A549 (cell line): Measurements from ENCODE around the gene AMZ1. TPM values are rescaled to one million over a fixed set of nuclear protein-coding genes. Genes with fewer than 3 reads are reported as not detected.
"Not testable (repeated sequence)": the region's sequence is repeated elsewhere in the genome, so short reads cannot be mapped to it uniquely, and the experiment has no call there.

Experiments
- ATAC-seq, 2 experiments: fragments of 200-7000 bp in 1 of 2; fragments of >200 bp in 1 of 2; cut with Nextera tagmentation in 1 of 2; cut with Tn5 transposase in 1 of 2; 3 replicates each; pipeline versions ENCODE4 v1.8.0 to v1.9.1; 2018 to 2020; ENCODE audit warnings: mild to moderate bottlenecking in 1 of 2, moderate library complexity in 1 of 2
- CTCF ChIA-PET: fragments of 300-600 bp; sonication (Branson Sonifier 250); formaldehyde crosslinking; extraction: SDS; loops from one replicate; lab custom pipeline; 2021; ENCODE audit warnings: antibody characterized with exemption, inconsistent platforms; lab: Yijun Ruan, JAX
- POLR2A ChIA-PET: fragments of 350-600 bp; formaldehyde crosslinking; extraction: SDS; loops from one replicate; lab custom pipeline; 2021; ENCODE audit warnings: antibody characterized with exemption, inconsistent platforms; lab: Yijun Ruan, JAX
- DNase-seq, 2 experiments: peaks; one replicate each; pipeline versions ENCODE4 v3.0.0 to v3.0.0-alpha.2; 2011 to 2016; ENCODE audit warnings: low read depth in 1 of 2, low spot score in 1 of 2
- FAIRE-seq: peaks from 2 replicates; lab custom pipeline; 2011; peaks lifted over from hg19 to GRCh38; lab: Jason Lieb, UNC
- H3K27ac ChIP-seq, 2 experiments: fragments of >200 bp; sonication (Bioruptor Twin); formaldehyde crosslinking; 3 replicates each; pipeline ENCODE4 v1.5.1; 2016 to 2017
- H3K4me1 ChIP-seq: fragments of >200 bp; sonication (Bioruptor Twin); formaldehyde crosslinking; 3 replicates; pipeline ENCODE4 v1.6.1; 2016
- H3K4me2 ChIP-seq: fragments of >200 bp; sonication (Bioruptor Twin); formaldehyde crosslinking; 3 replicates; pipeline ENCODE4 v1.6.1; 2016
- H3K4me3 ChIP-seq: fragments of >200 bp; sonication (Bioruptor Twin); formaldehyde crosslinking; 3 replicates; pipeline ENCODE4 v1.5.1; 2016
- H3K9me3 ChIP-seq: fragments of >200 bp; sonication (Bioruptor Twin); formaldehyde crosslinking; 3 replicates; pipeline ENCODE4 v1.6.1; 2016
- ATOH8 ChIP-seq: fragments of 250-450 bp; sonication (Bioruptor Pico); IDR thresholded peaks from 2 replicates; pipeline ENCODE4 v1.5.0; 2020; ENCODE audit warnings: low read depth, mild to moderate bottlenecking, moderate library complexity
- CBX8 ChIP-seq: fragments of 200-600 bp; sonication (generic); IDR thresholded peaks from 2 replicates; pipeline ENCODE4 v1.6.1; 2016
- CEBPB ChIP-seq, 2 experiments: fragments of >200 bp in 1 of 2; sonication (Bioruptor Twin) in 1 of 2; formaldehyde crosslinking in 1 of 2; IDR thresholded peaks; 2 replicates each; pipeline ENCODE4 v1.6.1; 2012 to 2016
- CHD2 ChIP-seq: fragments of 150-350 bp; IDR thresholded peaks from 2 replicates; pipeline ENCODE4 v1.6.1; 2014; ENCODE audit warnings: low read length; ENCODE audit not compliant: partially characterized antibody
- EHF ChIP-seq: fragments of 250-450 bp; sonication (Bioruptor Pico); IDR thresholded peaks from 2 replicates; pipeline ENCODE4 v1.5.0; 2020; ENCODE audit warnings: mild to moderate bottlenecking
- EHMT2 ChIP-seq: fragments of 200-600 bp; sonication (generic); IDR thresholded peaks from 2 replicates; pipeline ENCODE4 v1.6.1; 2016; ENCODE audit warnings: antibody characterized with exemption, low read depth, mild to moderate bottlenecking, moderate library complexity
- FOXS1 ChIP-seq: fragments of 250-450 bp; sonication (Bioruptor Pico); IDR thresholded peaks from 2 replicates; pipeline ENCODE4 v1.5.0; 2020; ENCODE audit warnings: mild to moderate bottlenecking, moderate library complexity
- HES2 ChIP-seq: fragments of >200 bp; sonication (Bioruptor Twin); formaldehyde crosslinking; IDR thresholded peaks from 2 replicates; pipeline ENCODE4 v1.6.1; 2016
- JUN ChIP-seq, 2 experiments: fragments of >200 bp; sonication (Bioruptor Twin); formaldehyde crosslinking; IDR thresholded peaks; 2 replicates in 1 of 2; 3 replicates in 1 of 2; pipeline ENCODE4 v1.6.1; 2016 to 2017
- KDM1A ChIP-seq: fragments of 200-600 bp; sonication (generic); IDR thresholded peaks from 2 replicates; pipeline ENCODE4 v1.6.1; 2016; ENCODE audit warnings: low read depth, mild to moderate bottlenecking
- NFE2L2 ChIP-seq: fragments of 150-350 bp; conservative IDR thresholded peaks from 2 replicates; pipeline ENCODE4 v1.6.1; 2014; ENCODE audit warnings: low read length
- POLR2A ChIP-seq: IDR thresholded peaks from 2 replicates; pipeline ENCODE4 v1.6.1; 2012; ENCODE audit warnings: mild to moderate bottlenecking, low read length
- POLR2AphosphoS2 ChIP-seq: conservative IDR thresholded peaks from 2 replicates; pipeline ENCODE4 v1.6.1; 2012; ENCODE audit warnings: low read length, improper control_type of control experiment, inconsistent platforms
- SMC3 ChIP-seq: fragments of >200 bp; sonication (Bioruptor Twin); formaldehyde crosslinking; IDR thresholded peaks from 3 replicates; pipeline ENCODE4 v1.6.1; 2018; ENCODE audit warnings: inconsistent platforms
- TFCP2L1 ChIP-seq: fragments of 250-450 bp; sonication (Bioruptor Pico); IDR thresholded peaks from 2 replicates; pipeline ENCODE4 v1.5.0; 2021; ENCODE audit warnings: mild to moderate bottlenecking
- TP53 ChIP-seq: fragments of 250-450 bp; sonication (Bioruptor Pico); IDR thresholded peaks from 2 replicates; pipeline ENCODE4 v1.5.0; 2021; ENCODE audit warnings: mild to moderate bottlenecking, moderate library complexity
- USF2 ChIP-seq: fragments of 450-650 bp; IDR thresholded peaks from 2 replicates; pipeline ENCODE4 v1.6.1; 2014; ENCODE audit warnings: antibody characterized with exemption
- ZC3H11A ChIP-seq: fragments of 450-650 bp; IDR thresholded peaks from 2 replicates; pipeline ENCODE4 v1.6.1; 2014; ENCODE audit warnings: antibody characterized with exemption, mild to moderate bottlenecking
- whole genome bisulfite sequencing: methylation state at CpG from one replicate; pipeline ENCODE4 v1.1.6; 2017; ENCODE audit errors: missing lambda C conversion rate; 5-methylcytosine and 5-hydroxymethylcytosine counted together
- polyA plus RNA-seq, 4 experiments: library from polyadenylated mRNA; depleted of rRNA in 3 of 4; stranded (reverse); fragments of >200 nt; fragmentation: RNase III in 1 of 4; extraction: RNeasy Plus Mini Kit Qiagen cat#74134 plus additional on column Dnase treatment in 1 of 4; gene quantifications; 2 replicates in 3 of 4; 3 replicates in 1 of 4; pipeline ENCODE4 v1.2.3, GENCODE V29; 2011 to 2017

The AMZ1 gene
- polyA plus RNA-seq, 2 of the 4 experiments (the other 2 are of a cell fraction) = 0.01 TPM; not detected in 1

- DNase-seq = no peak
- ChIA-PET POLR2A (no interaction called here), CTCF (interaction anchor here (0.6 to 5.3 kb wide), 8 partner anchors 10 to 333 kb away, joined by 3 to 36 read pairs (median 4); no protein-coding TSS in a partner anchor)
- FAIRE-seq = no peak
- Histone ChIP-seq H3K4me2 (no peak overlapping the region), H3K4me3 (no peak overlapping the region), H3K9me3 (no peaks in the 10 kb centered on the region), H3K4me1 (no peaks in the 10 kb centered on the region), H3K27ac (no peak overlapping the region)
- no peak for ATAC-seq
- 89% methylated on average over 17 of the region's 18 CpGs for WGBS
- TF ChIP-seq USF2 (no peak), POLR2AphosphoS2 (no peak), ZC3H11A (no peak), ATOH8 (CRISPR knock-in tag) (no peak), CHD2 (no peak), TP53 (no peak), POLR2A (no peak), FOXS1 (CRISPR knock-in tag) (no peak), JUN (IDR thresholded peaks at IDR 0.05) (no peak), CEBPB (IDR thresholded peaks at IDR 0.05) (no peak), EHMT2 (no peak), CBX8 (no peak)
These were observed 38.5 kb downstream of the AMZ1 start for GRCh38 chr7:2726316-2727018.

GRCh38 chr7:2727206-2727605 lies 39.2 kb downstream of the AMZ1 start:
- H3K9me3 ChIP-seq, POLR2A ChIA-PET, H3K4me1 ChIP-seq, FAIRE-seq, H3K4me3 ChIP-seq, DNase-seq, ATAC-seq, H3K4me2 ChIP-seq, H3K27ac ChIP-seq: not testable (repeated sequence)
- CTCF ChIA-PET = interaction anchor here (1.0 to 5.3 kb wide), 6 partner anchors 9 to 46 kb away, joined by 3 to 36 read pairs (median 4); no protein-coding TSS in a partner anchor
- 84% methylated on average over 13 of the region's 13 CpGs for WGBS

GRCh38 chr7:2728316-2729030 lies 40.5 kb downstream of the AMZ1 start:
- ChIA-PET POLR2A (no interaction called here), CTCF (interaction anchor here (0.9 to 5.3 kb wide), 5 partner anchors 10 to 136 kb away, joined by 4 to 36 read pairs (median 5); no protein-coding TSS in a partner anchor)
- ATAC-seq = no peak
- TF ChIP-seq ATOH8 (CRISPR knock-in tag) = no peak
- TF ChIP-seq HES2 = no peak
- TF ChIP-seq JUN (IDR thresholded peaks at IDR 0.05) = no peak
- TF ChIP-seq CEBPB (IDR thresholded peaks at IDR 0.05) = no peak
- TF ChIP-seq TFCP2L1 (CRISPR knock-in tag) = no peak
- no peak for TF ChIP-seq KDM1A
- no peak for TF ChIP-seq EHF (CRISPR knock-in tag)
- TF ChIP-seq POLR2A = no peak
- TF ChIP-seq NFE2L2 = no peak
- TF ChIP-seq SMC3 = no peak
- no peak for TF ChIP-seq FOXS1 (CRISPR knock-in tag)
- TF ChIP-seq, all 56 proteins: peak for 0
- Histone ChIP-seq H3K4me1 (no peaks in the 10 kb centered on the region), H3K9me3 (no peaks in the 10 kb centered on the region), H3K27ac (no peak overlapping the region), H3K4me2 (no peak overlapping the region), H3K4me3 (no peak overlapping the region)
- FAIRE-seq (no peak), DNase-seq (no peak)
- WGBS = 81% methylated on average over 15 of the region's 15 CpGs
